Pons (tissue), 1 donor: ENCODE results near the gene KRABD2.
"Not testable (repeated sequence)": the region's sequence is repeated elsewhere in the genome, so short reads cannot be mapped to it uniquely, and the experiment has no call there.

Source experiments
- DNase-seq: peaks from one replicate; pipeline ENCODE4 v3.0.0-alpha.2; 2016; ENCODE audit warnings: low spot score

KRABD2 gene

DNA sequence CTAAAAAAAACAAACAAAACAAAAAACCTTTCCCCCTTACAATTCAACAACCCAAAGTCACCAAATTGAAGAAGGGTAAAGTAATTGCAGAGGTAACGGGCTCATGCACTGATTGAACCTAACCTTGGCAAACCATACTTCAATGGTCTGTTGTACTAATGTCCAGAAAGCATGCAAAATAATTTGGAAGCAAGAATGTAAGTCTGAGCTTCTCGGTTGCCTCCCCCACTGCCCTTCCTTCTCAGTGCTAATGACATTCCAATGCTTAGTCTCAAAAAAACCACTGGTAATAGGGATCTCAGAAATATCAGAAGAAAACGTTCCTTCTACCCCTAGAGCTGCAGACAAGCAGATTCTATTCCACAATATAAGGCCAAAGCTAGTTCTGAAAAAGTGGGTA lies 15.8 kb downstream of the KRABD2 start:
- DNase-seq = no peak

- no peak for DNase-seq
These were observed 16.2 kb downstream of the KRABD2 start for GRCh38 chr17:8360260-8360659.

GRCh38 chr17:8359769-8360168 lies 16.7 kb downstream of the KRABD2 start:
- peak; percentile 40 for DNase-seq

GRCh38 chr17:8357910-8358309 lies 18.6 kb downstream of the KRABD2 start:
- DNase-seq = no peak

DNA sequence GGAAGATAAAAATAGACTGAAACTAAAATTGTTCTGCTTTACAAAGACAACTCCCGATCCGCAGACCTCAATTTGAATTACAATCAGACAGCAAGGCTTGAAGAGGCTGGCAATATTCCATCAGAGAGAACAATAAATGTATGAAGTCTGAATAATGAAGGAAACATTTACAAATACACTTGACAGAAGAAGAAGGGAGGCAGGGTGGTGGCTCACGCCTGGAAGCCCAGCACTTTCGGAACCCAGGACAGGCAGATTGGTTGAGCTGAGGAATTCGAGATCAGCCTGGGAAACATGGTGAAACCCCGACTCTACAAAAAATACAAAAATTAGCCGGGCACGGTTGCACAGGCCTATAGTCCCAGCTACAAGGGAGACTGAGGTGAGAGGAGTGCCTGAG lies 22.3 kb downstream of the KRABD2 start:
- DNase-seq = no peak

GRCh38 chr17:8353736-8354135 lies 22.8 kb downstream of the KRABD2 start:
- DNase-seq = no peak

DNA sequence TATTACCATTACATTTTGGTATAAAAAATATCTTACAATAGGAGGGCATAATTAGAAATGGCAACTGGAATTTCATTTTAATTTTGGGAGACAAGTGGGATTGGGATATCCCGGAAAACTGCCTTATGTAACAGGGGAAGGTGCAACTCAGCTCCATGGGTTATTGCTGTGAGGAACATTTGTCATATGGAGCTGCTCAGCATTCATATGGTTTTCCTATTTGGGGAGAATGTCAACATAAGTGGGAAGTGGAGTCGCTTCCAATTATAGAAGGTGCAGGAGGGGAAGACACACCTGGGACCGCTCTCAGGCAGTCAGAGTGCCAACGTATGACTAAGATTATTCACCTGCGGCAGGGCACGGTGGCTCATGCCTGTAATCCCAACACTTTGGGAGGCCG lies 26.2 kb downstream of the KRABD2 start:
- DNase-seq = no peak

DNA sequence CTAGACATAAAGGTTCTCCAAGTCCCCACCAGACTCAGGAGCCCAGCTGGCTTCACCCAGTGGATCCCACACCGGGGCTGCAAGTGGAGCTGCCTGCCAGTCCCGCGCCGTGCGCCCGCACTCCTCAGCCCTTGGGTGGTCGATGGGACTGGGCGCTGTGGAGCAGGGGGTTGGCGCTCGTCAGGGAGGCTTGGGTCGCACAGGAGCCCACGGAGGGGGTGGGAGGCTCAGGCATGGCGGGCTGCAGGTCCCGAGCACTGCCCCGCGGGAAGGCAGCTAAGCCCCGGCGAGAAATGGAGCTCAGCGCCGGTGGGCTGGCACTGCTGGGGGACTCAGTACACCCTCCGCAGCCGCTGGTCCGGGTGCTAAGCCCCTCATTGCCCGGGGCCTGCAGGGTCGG lies 29.5 kb downstream of the KRABD2 start:
- DNase-seq = not testable (repeated sequence)

DNA sequence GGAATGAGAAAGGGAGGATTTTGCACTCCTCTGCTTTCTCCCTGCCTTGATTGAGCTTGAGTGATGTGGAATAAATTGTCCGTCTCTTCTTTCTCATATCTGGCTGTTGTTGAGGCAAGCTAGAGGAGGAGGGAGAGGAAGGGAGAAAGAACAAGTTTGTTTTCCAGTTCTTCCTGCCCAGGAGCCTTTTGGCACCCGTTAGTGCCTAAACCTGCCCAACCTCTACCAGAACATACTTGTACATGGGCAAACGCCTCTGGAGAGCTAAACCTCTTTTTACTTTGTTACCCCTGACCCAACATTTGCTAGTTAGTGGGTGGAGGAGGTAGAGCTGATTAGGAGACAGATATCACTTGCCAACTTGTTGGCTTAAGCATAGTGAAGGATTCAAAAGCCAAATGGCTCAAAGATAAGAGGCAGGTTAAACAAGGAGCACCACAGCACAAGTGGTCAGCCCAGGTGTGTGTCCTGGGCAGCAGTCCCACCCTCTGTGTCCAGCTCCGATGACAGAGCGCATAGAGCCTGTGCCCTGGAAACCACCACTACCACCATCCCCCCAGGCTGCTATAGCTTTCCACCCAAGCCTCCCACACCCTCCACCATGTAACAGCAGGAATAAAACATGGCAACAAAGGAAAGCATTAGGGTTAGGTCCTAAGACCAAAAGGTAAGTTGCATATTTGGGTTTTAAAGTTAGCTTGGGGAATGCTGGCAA lies 30.4 kb downstream of the KRABD2 start:
- no peak for DNase-seq

DNA sequence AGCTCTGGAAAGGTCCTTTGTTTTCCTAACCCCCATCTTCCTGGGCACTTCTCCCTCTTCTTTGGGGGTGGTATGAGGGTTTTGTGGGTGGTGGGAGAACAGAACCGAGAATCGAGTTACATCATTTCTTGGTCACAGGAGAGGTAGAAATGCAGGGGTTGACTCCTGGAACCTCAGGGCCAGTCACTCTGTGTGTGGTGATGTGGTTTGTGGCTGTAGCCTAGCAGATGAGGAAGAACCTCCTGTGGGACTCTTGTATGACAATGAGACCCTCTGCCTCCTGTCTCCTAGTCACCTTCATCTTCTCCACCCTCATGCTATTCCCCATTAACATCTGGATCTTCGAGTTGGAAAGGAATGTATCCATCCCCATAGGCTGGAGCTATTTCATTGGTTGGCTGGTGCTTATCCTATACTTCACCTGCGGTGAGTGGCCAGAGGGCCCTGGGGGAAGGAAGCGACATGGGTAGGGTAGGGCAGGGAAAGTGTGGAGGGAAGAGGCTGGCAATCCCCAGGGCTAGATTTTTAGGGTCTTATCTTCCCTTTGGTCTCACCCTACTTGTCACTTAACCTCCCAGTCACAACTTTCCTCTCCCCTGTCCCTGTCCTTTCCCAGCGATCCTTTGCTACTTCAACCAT lies 31.3 kb downstream of the KRABD2 start:
- DNase-seq = no peak

- DNase-seq = no peak
These were observed 35.0 kb downstream of the KRABD2 start for GRCh38 chr17:8341456-8341855.

DNA sequence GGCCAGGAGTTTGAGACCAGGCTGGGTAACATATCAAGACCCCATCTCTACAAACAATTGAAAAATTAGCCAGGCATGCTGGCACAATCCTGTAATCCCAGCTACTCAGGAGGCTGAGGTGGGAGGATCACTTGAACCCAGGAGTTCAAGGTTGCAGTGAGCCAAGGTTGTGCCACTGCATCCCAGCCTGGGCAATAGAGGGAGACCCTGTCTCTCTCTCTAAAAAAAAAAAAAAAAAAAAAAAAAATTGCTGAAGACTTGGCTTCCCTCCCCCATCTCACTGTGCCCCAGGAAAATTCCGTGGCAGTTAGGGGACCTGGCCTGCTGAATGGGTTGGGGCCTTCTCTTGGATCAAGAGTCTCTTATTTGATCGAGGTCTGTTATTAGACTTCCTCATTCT lies 37.0 kb downstream of the KRABD2 start, which contains the start of gene ODF4:
TSS of gene ODF4 (plus strand) at position 301 of the 400 bp plus-strand sequence. CDS start 212 bp downstream, outside the sequence.
- no peak for DNase-seq

DNA sequence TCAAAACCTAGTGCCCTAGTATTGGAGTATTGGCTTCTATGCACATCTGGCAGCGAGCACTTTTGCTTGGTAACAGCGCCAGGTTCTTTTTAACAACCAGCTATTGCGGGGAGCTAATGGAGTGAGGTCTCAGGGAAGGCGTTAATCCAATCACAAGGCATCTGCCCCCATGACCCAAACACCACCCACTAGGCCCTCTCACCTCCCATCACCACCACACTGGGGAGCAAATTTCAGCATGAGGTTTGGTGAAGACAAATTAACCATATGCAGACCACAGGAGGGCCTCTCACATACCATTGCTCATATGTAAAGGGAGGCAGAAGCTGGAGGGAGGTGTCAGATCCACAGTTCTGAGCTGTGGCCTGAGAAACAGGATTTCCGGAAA lies 37.8 kb downstream of the KRABD2 start:
- DNase-seq = no peak

- DNase-seq = no peak
These were observed 38.4 kb downstream of the KRABD2 start for GRCh38 chr17:8337802-8338752.

GRCh38 chr17:8333281-8333680 lies 43.2 kb downstream of the KRABD2 start:
- DNase-seq = no peak

GRCh38 chr17:8332688-8333087 lies 43.8 kb downstream of the KRABD2 start:
- no peak for DNase-seq

GRCh38 chr17:8332128-8332527 lies 44.4 kb downstream of the KRABD2 start:
- DNase-seq = no peak

- no peak for DNase-seq
These were observed 49.2 kb downstream of the KRABD2 start for GRCh38 chr17:8327303-8327649.
